OCI-LY1 (cell line): ENCODE results near the gene TULP3.

Experiments
- EZH2 ChIP-seq: fragments of 200-600 bp; sonication (generic), shearing (Covaris generic); IDR thresholded peaks from 2 replicates; pipeline ENCODE4 v1.8.0; 2017; ENCODE audit warnings: borderline replicate concordance, mixed run types, mild to moderate bottlenecking, antibody characterized with exemption, low read length, moderate library complexity, mixed read lengths
- TF ChIP-seq, protein P1 (sequence below): fragments of 200-600 bp; sonication (generic), shearing (Covaris generic); IDR thresholded peaks from 2 replicates; pipeline ENCODE4 v1.5.1; 2017; ENCODE audit warnings: mild to moderate bottlenecking, antibody characterized with exemption, low read length, moderate library complexity, mixed read lengths

DNA sequence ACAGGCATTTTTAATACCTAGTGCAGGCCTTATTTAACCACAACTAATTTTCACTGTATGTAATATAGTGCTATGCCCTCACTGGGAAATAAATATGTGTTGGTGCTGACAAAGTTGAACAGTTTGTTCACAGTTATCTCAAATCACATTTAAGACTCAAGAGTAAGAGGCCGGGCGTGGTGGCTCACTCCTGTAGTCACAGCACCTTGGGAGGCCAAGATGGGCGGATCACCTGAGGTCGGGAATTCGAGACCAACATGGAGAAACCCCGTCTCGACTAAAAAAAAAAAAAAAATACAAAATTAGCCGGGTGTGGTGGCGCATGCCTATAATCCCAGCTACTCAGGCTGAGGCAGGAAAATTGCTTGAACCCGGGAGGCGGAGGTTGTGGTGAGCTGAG, 45.6 kb downstream of the TULP3 start:
- TF ChIP-seq, protein P1, sequence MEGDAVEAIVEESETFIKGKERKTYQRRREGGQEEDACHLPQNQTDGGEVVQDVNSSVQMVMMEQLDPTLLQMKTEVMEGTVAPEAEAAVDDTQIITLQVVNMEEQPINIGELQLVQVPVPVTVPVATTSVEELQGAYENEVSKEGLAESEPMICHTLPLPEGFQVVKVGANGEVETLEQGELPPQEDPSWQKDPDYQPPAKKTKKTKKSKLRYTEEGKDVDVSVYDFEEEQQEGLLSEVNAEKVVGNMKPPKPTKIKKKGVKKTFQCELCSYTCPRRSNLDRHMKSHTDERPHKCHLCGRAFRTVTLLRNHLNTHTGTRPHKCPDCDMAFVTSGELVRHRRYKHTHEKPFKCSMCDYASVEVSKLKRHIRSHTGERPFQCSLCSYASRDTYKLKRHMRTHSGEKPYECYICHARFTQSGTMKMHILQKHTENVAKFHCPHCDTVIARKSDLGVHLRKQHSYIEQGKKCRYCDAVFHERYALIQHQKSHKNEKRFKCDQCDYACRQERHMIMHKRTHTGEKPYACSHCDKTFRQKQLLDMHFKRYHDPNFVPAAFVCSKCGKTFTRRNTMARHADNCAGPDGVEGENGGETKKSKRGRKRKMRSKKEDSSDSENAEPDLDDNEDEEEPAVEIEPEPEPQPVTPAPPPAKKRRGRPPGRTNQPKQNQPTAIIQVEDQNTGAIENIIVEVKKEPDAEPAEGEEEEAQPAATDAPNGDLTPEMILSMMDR, result no peak
- no peak for TF ChIP-seq EZH2
